ENCODE data around the gene OSMR.

OSMR gene

DNA sequence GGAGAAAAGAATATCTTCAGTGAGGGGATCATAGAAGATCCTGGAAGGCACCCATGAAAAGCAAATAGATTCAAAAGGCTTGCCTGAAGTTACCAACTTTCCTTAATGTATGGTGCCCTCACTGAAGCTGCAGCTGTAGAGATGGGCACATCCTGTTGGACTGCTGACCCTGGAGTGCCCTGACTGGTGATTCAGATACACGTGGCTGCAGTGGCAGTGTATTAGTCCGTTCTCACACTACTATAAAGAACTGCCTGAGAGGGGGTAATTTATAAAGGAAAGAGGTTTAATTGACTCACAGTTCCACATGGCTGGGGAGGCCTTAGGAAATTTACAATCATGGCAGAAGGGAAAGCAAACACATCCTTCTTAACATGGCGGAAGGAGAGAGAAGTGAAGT lies 80.3 kb downstream of the OSMR start:
- no peak overlapping the region for H3K27ac Mint-ChIP-seq (ENCODE audit: low read depth)
- H3K36me3 Mint-ChIP-seq (ENCODE audit: insufficient read depth) = no peaks in the 10 kb centered on the region
- H3K27me3 Mint-ChIP-seq = peaks cover 45% of the 10 kb centered on the region
- no peaks in the 10 kb centered on the region for H3K9me3 Mint-ChIP-seq
- H3K4me3 Mint-ChIP-seq = no peak overlapping the region
- DNase-seq (ENCODE audit: low spot score in 2 of 2) (no peak), ATAC-seq (replicated peaks; ENCODE audit: extremely low read depth, poor library complexity, severe bottlenecking) (no peak)
- H3K4me1 Mint-ChIP-seq = no peaks in the 10 kb centered on the region

DNA sequence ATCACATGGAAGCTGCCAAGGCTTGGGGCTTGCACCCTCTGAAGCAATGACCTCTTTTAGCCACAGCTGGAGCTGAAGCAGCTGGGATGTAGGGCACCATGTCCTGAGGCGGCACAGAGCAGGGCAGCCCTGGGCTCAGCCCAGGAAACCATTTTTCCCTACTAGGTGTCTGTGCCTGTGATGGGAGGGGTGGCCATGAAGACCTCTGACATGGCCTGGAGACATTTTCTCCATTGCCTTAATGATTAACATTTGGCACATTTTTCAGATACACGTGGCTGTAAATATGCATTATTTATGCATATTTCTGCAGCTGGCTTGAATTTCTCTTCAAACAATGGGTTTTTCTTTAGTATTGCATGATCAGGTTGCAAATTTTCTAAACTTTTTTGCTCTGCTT lies 81.7 kb downstream of the OSMR start:
- H3K4me1 Mint-ChIP-seq = no peaks in the 10 kb centered on the region
- H3K9me3 Mint-ChIP-seq = no peaks in the 10 kb centered on the region
- DNase-seq (ENCODE audit: low spot score in 2 of 2) (no peak), ATAC-seq (replicated peaks; ENCODE audit: extremely low read depth, poor library complexity, severe bottlenecking) (no peak)
- H3K27me3 Mint-ChIP-seq = peaks cover 31% of the 10 kb centered on the region
- H3K27ac Mint-ChIP-seq (ENCODE audit: low read depth) = no peak overlapping the region
- no peak overlapping the region for H3K4me3 Mint-ChIP-seq
- no peaks in the 10 kb centered on the region for H3K36me3 Mint-ChIP-seq (ENCODE audit: insufficient read depth)

DNA sequence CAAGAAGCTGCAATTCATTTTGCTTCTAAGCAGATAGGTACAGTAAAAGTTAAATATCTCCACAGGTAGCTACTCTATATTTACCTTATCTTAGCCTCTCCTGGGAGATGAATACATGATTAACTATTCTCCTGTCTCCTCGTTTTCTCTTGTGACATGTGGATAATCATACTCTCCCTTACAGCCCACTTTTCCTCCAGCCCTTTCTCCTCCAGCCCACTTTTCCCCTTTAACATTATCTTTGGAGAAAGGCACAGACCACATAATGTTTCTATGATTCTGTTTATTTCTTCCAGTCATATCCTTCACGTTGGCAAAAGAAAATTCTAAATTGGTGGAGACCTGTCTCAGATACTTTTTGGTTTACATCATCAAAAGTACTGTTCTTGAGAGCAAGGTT lies 84.0 kb downstream of the OSMR start:
- Mint-ChIP-seq H3K27ac (ENCODE audit: low read depth) (no peak overlapping the region), H3K9me3 (no peaks in the 10 kb centered on the region), H3K4me3 (no peak overlapping the region), H3K27me3 (peaks cover 20% of the 10 kb centered on the region), H3K36me3 (ENCODE audit: insufficient read depth) (no peaks in the 10 kb centered on the region), H3K4me1 (no peaks in the 10 kb centered on the region)
- ATAC-seq (replicated peaks; ENCODE audit: extremely low read depth, poor library complexity, severe bottlenecking) (no peak), DNase-seq (ENCODE audit: low spot score in 2 of 2) (no peak)

DNA sequence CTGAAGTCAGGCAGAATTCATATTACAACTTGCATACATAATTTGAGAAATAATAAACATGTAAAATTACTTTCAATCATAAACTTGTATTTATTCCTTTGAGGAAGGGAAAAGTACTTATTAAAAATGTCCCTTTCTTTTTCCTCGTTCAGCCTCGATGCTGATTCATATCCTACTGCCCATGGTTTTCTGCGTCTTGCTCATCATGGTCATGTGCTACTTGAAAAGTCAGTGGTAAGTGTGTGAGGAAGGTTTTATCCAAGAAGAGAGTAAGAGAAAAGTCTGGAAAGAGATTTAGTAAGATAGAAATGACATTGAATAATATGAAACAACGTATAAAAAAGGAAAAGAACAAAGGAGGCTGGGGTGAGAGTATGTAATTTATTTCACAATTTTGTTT lies 85.9 kb downstream of the OSMR start:
- no peaks in the 10 kb centered on the region for H3K9me3 Mint-ChIP-seq
- DNase-seq (ENCODE audit: low spot score in 2 of 2) (no peak), ATAC-seq (replicated peaks; ENCODE audit: extremely low read depth, poor library complexity, severe bottlenecking) (no peak)
- no peaks in the 10 kb centered on the region for H3K36me3 Mint-ChIP-seq (ENCODE audit: insufficient read depth)
- H3K4me1 Mint-ChIP-seq = no peaks in the 10 kb centered on the region
- peaks cover 1% of the 10 kb centered on the region for H3K27me3 Mint-ChIP-seq
- H3K27ac Mint-ChIP-seq (ENCODE audit: low read depth) = no peak overlapping the region
- no peak overlapping the region for H3K4me3 Mint-ChIP-seq

DNA sequence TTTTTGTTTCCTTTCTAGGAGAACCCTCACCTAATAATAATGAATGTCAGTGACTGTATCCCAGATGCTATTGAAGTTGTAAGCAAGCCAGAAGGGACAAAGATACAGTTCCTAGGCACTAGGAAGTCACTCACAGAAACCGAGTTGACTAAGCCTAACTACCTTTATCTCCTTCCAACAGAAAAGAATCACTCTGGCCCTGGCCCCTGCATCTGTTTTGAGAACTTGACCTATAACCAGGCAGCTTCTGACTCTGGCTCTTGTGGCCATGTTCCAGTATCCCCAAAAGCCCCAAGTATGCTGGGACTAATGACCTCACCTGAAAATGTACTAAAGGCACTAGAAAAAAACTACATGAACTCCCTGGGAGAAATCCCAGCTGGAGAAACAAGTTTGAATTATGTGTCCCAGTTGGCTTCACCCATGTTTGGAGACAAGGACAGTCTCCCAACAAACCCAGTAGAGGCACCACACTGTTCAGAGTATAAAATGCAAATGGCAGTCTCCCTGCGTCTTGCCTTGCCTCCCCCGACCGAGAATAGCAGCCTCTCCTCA lies 87.1 kb downstream of the OSMR start:
- no peaks in the 10 kb centered on the region for H3K36me3 Mint-ChIP-seq (ENCODE audit: insufficient read depth)
- no peaks in the 10 kb centered on the region for H3K4me1 Mint-ChIP-seq
- no peaks in the 10 kb centered on the region for H3K9me3 Mint-ChIP-seq
- DNase-seq (ENCODE audit: low spot score in 2 of 2) (no peak), ATAC-seq (replicated peaks; ENCODE audit: extremely low read depth, poor library complexity, severe bottlenecking) (no peak)
- no peak overlapping the region for H3K4me3 Mint-ChIP-seq
- H3K27ac Mint-ChIP-seq (ENCODE audit: low read depth) = no peak overlapping the region
- H3K27me3 Mint-ChIP-seq = no peaks in the 10 kb centered on the region

GRCh38 chr5:38935437-38935836 lies 89.6 kb downstream of the OSMR start:
- Mint-ChIP-seq H3K27me3 (no peaks in the 10 kb centered on the region), H3K9me3 (no peaks in the 10 kb centered on the region), H3K36me3 (ENCODE audit: insufficient read depth) (peaks cover 9% of the 10 kb centered on the region), H3K4me1 (no peaks in the 10 kb centered on the region), H3K27ac (ENCODE audit: low read depth) (no peak overlapping the region), H3K4me3 (no peak overlapping the region)
- ATAC-seq (replicated peaks; ENCODE audit: extremely low read depth, poor library complexity, severe bottlenecking) (no peak), DNase-seq (ENCODE audit: low spot score in 2 of 2) (no peak)

DNA sequence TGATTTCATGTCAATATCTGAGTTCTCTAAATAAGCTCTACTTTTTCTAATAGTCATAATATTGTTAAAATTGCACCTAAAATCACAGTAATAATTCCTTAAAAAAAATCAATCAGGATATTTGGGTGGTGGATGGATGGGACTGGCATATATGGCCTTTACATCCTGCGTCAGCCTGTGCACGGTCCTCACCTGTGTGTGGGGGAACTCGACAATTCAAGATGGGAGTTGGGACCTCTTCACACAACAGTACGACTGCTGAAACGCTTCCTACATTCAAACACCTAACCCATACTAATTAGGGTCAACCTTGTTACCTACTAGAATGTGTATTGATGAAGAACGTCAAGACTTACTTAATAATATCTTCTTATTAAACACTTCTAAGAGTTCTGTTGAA lies 90.5 kb downstream of the OSMR start:
- Mint-ChIP-seq H3K27ac (ENCODE audit: low read depth) (no peak overlapping the region), H3K36me3 (ENCODE audit: insufficient read depth) (peaks cover 13% of the 10 kb centered on the region), H3K4me1 (no peaks in the 10 kb centered on the region), H3K27me3 (no peaks in the 10 kb centered on the region), H3K4me3 (no peak overlapping the region), H3K9me3 (no peaks in the 10 kb centered on the region)
- DNase-seq (ENCODE audit: low spot score in 2 of 2) = no peak
- ATAC-seq (replicated peaks; ENCODE audit: extremely low read depth, poor library complexity, severe bottlenecking) = no peak

DNA sequence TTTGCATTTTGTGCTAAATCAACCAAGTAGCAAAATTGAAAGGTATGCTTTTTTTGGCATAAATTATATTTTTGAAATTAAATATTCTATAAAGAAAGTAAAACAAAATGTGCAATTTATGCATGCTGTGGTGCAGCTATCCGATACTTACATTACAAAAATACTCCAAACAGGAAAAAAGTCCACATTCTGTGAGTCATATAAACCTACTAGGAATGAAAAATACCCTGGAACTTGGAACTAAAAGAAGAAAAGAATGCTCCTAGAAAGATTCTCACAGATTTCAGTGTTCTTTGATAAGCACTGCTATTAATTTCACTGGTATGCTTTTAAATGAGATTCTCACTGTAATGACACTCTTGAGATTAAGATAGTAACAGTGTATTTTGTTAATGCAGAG lies 92.6 kb downstream of the OSMR start:
- DNase-seq (ENCODE audit: low spot score in 2 of 2) = no peak
- Mint-ChIP-seq H3K9me3 (no peaks in the 10 kb centered on the region), H3K4me3 (no peak overlapping the region), H3K36me3 (ENCODE audit: insufficient read depth) (peaks cover 25% of the 10 kb centered on the region), H3K4me1 (no peaks in the 10 kb centered on the region), H3K27ac (ENCODE audit: low read depth) (no peak overlapping the region), H3K27me3 (no peaks in the 10 kb centered on the region)
- ATAC-seq (replicated peaks; ENCODE audit: extremely low read depth, poor library complexity, severe bottlenecking) = no peak

GRCh38 chr5:38938973-38939372 lies 93.2 kb downstream of the OSMR start:
- peaks cover 25% of the 10 kb centered on the region for H3K36me3 Mint-ChIP-seq (ENCODE audit: insufficient read depth)
- no peaks in the 10 kb centered on the region for H3K9me3 Mint-ChIP-seq
- H3K4me1 Mint-ChIP-seq = no peaks in the 10 kb centered on the region
- no peaks in the 10 kb centered on the region for H3K27me3 Mint-ChIP-seq
- ATAC-seq (replicated peaks; ENCODE audit: extremely low read depth, poor library complexity, severe bottlenecking) (no peak), DNase-seq (ENCODE audit: low spot score in 2 of 2) (no peak)
- no peak overlapping the region for H3K27ac Mint-ChIP-seq (ENCODE audit: low read depth)
- H3K4me3 Mint-ChIP-seq = no peak overlapping the region

DNA sequence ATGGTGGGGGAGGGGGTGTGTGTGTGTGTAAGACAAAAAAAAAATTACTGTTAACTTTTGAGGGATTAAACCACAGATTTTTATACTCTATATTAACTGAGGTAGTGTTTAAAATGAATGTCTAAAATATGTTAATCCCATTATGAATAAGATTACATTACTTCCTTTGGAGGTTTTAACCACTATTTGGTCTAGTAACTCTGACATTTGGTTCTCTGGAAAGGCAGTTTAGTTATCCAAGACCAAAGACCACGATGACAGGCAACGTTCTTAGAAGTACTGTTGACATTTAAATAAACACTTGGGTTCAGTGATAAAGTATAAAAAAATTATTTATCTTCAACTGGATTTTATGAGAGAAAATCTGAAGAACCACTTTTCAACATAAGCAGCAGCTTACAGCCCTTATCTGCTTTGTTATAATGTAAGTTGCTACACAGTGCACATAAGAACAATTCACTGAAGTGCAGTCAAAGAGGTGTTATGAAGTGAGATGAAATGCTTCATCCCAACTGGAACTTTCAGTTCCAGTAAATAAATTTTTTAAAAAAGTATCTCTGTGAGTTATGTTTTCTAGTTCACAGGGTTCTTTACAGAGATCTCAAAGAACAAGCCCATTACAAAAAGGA lies 94.5 kb downstream of the OSMR start:
- Mint-ChIP-seq H3K27me3 (no peaks in the 10 kb centered on the region), H3K9me3 (no peaks in the 10 kb centered on the region), H3K36me3 (ENCODE audit: insufficient read depth) (peaks cover 36% of the 10 kb centered on the region), H3K4me3 (no peak overlapping the region), H3K27ac (ENCODE audit: low read depth) (no peak overlapping the region), H3K4me1 (no peaks in the 10 kb centered on the region)
- ATAC-seq (replicated peaks; ENCODE audit: extremely low read depth, poor library complexity, severe bottlenecking) = no peak
- no peak for DNase-seq (ENCODE audit: low spot score in 2 of 2)

- H3K36me3 Mint-ChIP-seq (ENCODE audit: insufficient read depth) = peaks cover 40% of the 10 kb centered on the region
- H3K9me3 Mint-ChIP-seq = no peaks in the 10 kb centered on the region
- ATAC-seq (replicated peaks; ENCODE audit: extremely low read depth, poor library complexity, severe bottlenecking) = no peak
- no peak overlapping the region for H3K27ac Mint-ChIP-seq (ENCODE audit: low read depth)
- no peaks in the 10 kb centered on the region for H3K4me1 Mint-ChIP-seq
- DNase-seq (ENCODE audit: low spot score in 2 of 2) = no peak
- no peak overlapping the region for H3K4me3 Mint-ChIP-seq
- H3K27me3 Mint-ChIP-seq = no peaks in the 10 kb centered on the region
These were observed 96.1 kb downstream of the OSMR start for GRCh38 chr5:38941912-38942311.

- Mint-ChIP-seq H3K4me1 (no peaks in the 10 kb centered on the region), H3K4me3 (no peak overlapping the region), H3K36me3 (ENCODE audit: insufficient read depth) (peaks cover 45% of the 10 kb centered on the region), H3K27ac (ENCODE audit: low read depth) (no peak overlapping the region), H3K9me3 (no peaks in the 10 kb centered on the region), H3K27me3 (no peaks in the 10 kb centered on the region)
- no peak for DNase-seq (ENCODE audit: low spot score in 2 of 2)
- ATAC-seq (replicated peaks; ENCODE audit: extremely low read depth, poor library complexity, severe bottlenecking) = no peak
These were observed 98.5 kb downstream of the OSMR start for GRCh38 chr5:38944282-38944681.

- H3K4me3 Mint-ChIP-seq = no peak overlapping the region
- H3K27ac Mint-ChIP-seq (ENCODE audit: low read depth) = no peak overlapping the region
- no peaks in the 10 kb centered on the region for H3K27me3 Mint-ChIP-seq
- H3K9me3 Mint-ChIP-seq = no peaks in the 10 kb centered on the region
- no peak for DNase-seq (ENCODE audit: low spot score in 2 of 2)
- H3K4me1 Mint-ChIP-seq = no peaks in the 10 kb centered on the region
- peaks cover 55% of the 10 kb centered on the region for H3K36me3 Mint-ChIP-seq (ENCODE audit: insufficient read depth)
- no peak for ATAC-seq (replicated peaks; ENCODE audit: extremely low read depth, poor library complexity, severe bottlenecking)
These were observed 102.7 kb downstream of the OSMR start for GRCh38 chr5:38948501-38948900.
